Measurements from ENCODE around the gene ENPP7.

The ENPP7 gene

DNA sequence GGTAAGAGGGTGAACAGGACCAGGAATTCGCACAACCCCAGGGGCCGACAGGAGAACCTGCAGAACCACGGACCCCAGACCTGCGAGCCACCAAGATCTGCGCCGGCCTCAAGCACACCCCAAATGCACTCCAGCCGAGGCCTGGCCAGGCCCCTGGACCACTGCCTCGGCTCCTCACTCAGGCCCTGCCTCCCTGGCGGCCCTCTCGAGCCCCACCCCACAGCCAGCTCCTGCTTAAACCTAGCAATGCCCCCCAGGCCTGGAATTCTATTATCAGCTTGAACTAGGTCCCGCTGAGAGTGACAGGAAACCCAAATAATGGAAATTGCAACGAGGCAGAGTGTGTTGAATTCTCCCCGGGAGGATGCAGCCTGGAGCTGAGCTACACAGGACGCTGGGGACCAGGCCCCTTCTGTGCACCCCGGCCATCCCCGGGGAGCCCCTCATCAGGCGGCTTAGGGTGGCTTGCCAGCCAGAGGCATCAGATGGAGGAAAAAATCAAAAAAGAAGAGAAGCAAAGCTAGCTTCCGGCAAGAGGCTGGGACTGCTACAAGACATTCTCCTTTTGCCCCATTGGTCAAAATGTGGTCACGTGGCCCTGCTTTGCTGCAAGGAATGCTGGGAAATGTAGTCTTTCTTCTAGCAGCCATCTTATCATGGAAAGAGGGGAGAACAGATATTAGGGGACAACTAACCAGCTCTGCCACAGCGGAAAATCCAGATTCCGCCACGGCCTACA is 2.4 kb upstream of the ENPP7 start:
- DNase-seq (ENCODE audit: low read depth): peak; percentile 76
- TF ChIP-seq POLR2A (IDR thresholded peaks at IDR 0.05; ENCODE audit: extremely low read depth, insufficient read length): no peak
- TF ChIP-seq, protein P1, sequence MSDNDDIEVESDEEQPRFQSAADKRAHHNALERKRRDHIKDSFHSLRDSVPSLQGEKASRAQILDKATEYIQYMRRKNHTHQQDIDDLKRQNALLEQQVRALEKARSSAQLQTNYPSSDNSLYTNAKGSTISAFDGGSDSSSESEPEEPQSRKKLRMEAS (IDR thresholded peaks at IDR 0.05; ENCODE audit: low read depth, low read length): peak; percentile 95
- H3K4me3 ChIP-seq (ENCODE audit: low read depth, low read length): no peak overlapping the region

- DNase-seq (ENCODE audit: low read depth): no peak
- H3K4me3 ChIP-seq (ENCODE audit: low read depth, low read length): no peak overlapping the region
- TF ChIP-seq, protein P2, sequence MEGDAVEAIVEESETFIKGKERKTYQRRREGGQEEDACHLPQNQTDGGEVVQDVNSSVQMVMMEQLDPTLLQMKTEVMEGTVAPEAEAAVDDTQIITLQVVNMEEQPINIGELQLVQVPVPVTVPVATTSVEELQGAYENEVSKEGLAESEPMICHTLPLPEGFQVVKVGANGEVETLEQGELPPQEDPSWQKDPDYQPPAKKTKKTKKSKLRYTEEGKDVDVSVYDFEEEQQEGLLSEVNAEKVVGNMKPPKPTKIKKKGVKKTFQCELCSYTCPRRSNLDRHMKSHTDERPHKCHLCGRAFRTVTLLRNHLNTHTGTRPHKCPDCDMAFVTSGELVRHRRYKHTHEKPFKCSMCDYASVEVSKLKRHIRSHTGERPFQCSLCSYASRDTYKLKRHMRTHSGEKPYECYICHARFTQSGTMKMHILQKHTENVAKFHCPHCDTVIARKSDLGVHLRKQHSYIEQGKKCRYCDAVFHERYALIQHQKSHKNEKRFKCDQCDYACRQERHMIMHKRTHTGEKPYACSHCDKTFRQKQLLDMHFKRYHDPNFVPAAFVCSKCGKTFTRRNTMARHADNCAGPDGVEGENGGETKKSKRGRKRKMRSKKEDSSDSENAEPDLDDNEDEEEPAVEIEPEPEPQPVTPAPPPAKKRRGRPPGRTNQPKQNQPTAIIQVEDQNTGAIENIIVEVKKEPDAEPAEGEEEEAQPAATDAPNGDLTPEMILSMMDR (IDR thresholded peaks at IDR 0.05; ENCODE audit: low read depth, low read length): no peak
- TF ChIP-seq POLR2A (IDR thresholded peaks at IDR 0.05; ENCODE audit: extremely low read depth, insufficient read length) (no peak), MYC (IDR thresholded peaks at IDR 0.05; ENCODE audit: low read depth, low read length) (no peak)
- TF ChIP-seq, protein P1 (IDR thresholded peaks at IDR 0.05; ENCODE audit: low read depth, low read length): no peak
These were observed 1.8 kb upstream of the ENPP7 start for GRCh38 chr17:79728908-79729471.

DNA sequence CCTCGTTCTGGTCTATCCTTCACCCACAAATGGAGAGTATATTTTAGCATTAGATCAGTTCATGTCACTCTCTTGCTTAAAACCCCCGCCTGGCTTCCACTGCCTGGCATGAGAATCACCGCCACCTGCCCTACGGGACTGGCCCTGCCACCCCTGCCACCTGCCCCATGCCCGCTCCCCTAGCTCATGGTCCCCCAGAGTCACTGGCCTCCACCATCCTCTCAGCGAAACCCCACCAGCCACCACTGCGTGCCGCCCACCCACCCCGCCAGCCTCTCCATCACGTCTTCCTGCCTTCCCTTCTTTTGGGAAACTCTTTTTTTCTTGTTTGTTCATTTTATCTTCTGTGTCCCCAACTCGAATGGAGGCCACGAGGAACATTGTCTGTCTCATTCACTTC is 982 bp upstream of the ENPP7 start:
- TF ChIP-seq, protein P1 (IDR thresholded peaks at IDR 0.05; ENCODE audit: low read depth, low read length): no peak
- TF ChIP-seq, protein P2 (IDR thresholded peaks at IDR 0.05; ENCODE audit: low read depth, low read length): no peak
- TF ChIP-seq MYC (IDR thresholded peaks at IDR 0.05; ENCODE audit: low read depth, low read length): no peak
- TF ChIP-seq POLR2A (IDR thresholded peaks at IDR 0.05; ENCODE audit: extremely low read depth, insufficient read length): no peak
- no peak for DNase-seq (ENCODE audit: low read depth)
- no peak overlapping the region for H3K4me3 ChIP-seq (ENCODE audit: low read depth, low read length)

DNA sequence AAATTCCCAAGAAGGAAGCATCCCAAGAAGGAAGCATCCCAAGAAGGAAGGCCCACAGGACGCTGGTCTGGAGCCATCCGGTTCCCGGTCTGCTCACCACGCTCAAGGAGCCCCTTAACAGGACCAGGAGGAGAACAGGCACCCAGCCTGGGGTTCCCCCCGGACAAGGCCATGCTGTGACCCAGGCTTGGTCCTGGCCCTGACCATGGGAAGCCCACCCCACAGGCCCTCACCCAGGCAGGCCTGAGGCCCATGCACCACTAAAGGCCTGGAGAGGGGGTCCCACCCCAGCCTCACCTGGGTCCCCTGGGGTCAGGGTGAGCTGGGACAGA is 340 bp upstream of the ENPP7 start:
- no peak overlapping the region for H3K4me3 ChIP-seq (ENCODE audit: low read depth, low read length)
- no peak for DNase-seq (ENCODE audit: low read depth)
- TF ChIP-seq, protein P2 (IDR thresholded peaks at IDR 0.05; ENCODE audit: low read depth, low read length): no peak
- TF ChIP-seq, protein P1 (IDR thresholded peaks at IDR 0.05; ENCODE audit: low read depth, low read length): no peak
- TF ChIP-seq MYC (IDR thresholded peaks at IDR 0.05; ENCODE audit: low read depth, low read length): no peak
- no peak for TF ChIP-seq POLR2A (IDR thresholded peaks at IDR 0.05; ENCODE audit: extremely low read depth, insufficient read length)

GRCh38 chr17:79732254-79732653 is 1.5 kb downstream of the ENPP7 start:
- H3K4me3 ChIP-seq (ENCODE audit: low read depth, low read length): no peak overlapping the region
- no peak for DNase-seq (ENCODE audit: low read depth)
- no peak for TF ChIP-seq MYC (IDR thresholded peaks at IDR 0.05; ENCODE audit: low read depth, low read length)
- TF ChIP-seq, protein P1 (IDR thresholded peaks at IDR 0.05; ENCODE audit: low read depth, low read length): no peak
- no peak for TF ChIP-seq POLR2A (IDR thresholded peaks at IDR 0.05; ENCODE audit: extremely low read depth, insufficient read length)
- TF ChIP-seq, protein P2 (IDR thresholded peaks at IDR 0.05; ENCODE audit: low read depth, low read length): no peak

All from NB4 (cell line).